ENCODE measurements around the gene ZNF8. TPM values are rescaled to one million over a fixed set of nuclear protein-coding genes. Genes with fewer than 3 reads are reported as not detected.

ZNF8 gene
- total and polyA plus RNA-seq, 2 donors (not counting 1 experiment from before 2014, with no cell fraction given), result 3.4 to 8.0 TPM

GRCh38 chr19:58304255-58304654 is 25.5 kb downstream of the ZNF8 start:
- peak overlapping the region; percentile 97 for H3K4me3 Mint-ChIP-seq
- Histone ChIP-seq H3K79me2 (ENCODE audit: control insufficient read depth, insufficient read depth, low read length) (peaks cover 57% of the 10 kb centered on the region), H3K4me1 (ENCODE audit: control insufficient read depth in 2 of 2, insufficient read depth in 2 of 2, low read length in 2 of 2) (peaks cover 15 to 18% of the 10 kb centered on the region in 2 donors), H3K4me3 (ENCODE audit: control extremely low read depth in 1 of 5, extremely low read depth in 1 of 5, insufficient read depth in 1 of 5, low read depth in 2 of 5, low read length in 4 of 5) (peak overlapping the region in 1 of 5 experiments; percentile 94), H3K9ac (ENCODE audit: low read length) (peak overlapping the region; percentile 84), H4K20me1 (ENCODE audit: control insufficient read depth, insufficient read depth, low read length, poor library complexity, severe bottlenecking) (no peaks in the 10 kb centered on the region), H2AFZ (ENCODE audit: insufficient read depth, low read depth, low read length, poor library complexity, severe bottlenecking) (peak overlapping the region; percentile 91), H3K27ac (ENCODE audit: low read length in 2 of 2) (peak overlapping the region; percentile 85 to 93), H3K36me3 (replicated peaks in 1 of 2; ENCODE audit: control extremely low read depth in 1 of 2, control insufficient read depth in 1 of 2, extremely low read depth in 1 of 2, insufficient read depth in 2 of 2, low read length in 1 of 2) (peaks cover 0 to 32% of the 10 kb centered on the region in 2 experiments), H3K9me3 (ENCODE audit: control extremely low read depth in 1 of 3, control insufficient read depth in 2 of 3, insufficient read depth in 1 of 3, low read length in 2 of 3) (peaks cover 0 to 7% (median 0%) of the 10 kb centered on the region in 3 donors), H3K4me2 (replicated peaks; ENCODE audit: low read depth, low read length, poor library complexity, severe bottlenecking) (peak overlapping the region; percentile 79), H3K27me3 (replicated peaks in 1 of 4; ENCODE audit: control extremely low read depth in 1 of 4, control insufficient read depth in 3 of 4, insufficient read depth in 4 of 4, low read length in 3 of 4) (no peaks in the 10 kb centered on the region)
- intact Hi-C loops (cut with micrococcal nuclease), result loop anchor here (2.0 kb wide), 3 partner anchors 75 to 163 kb away; partner anchors contain the start of genes ZNF132, ZNF324 and ZNF544
- WGBS (ENCODE audit: insufficient coverage), result 95% methylated on average over 5 of the region's 7 CpGs
- peak overlapping the region; percentile 97 for H3K27ac Mint-ChIP-seq
- DNase-seq (no peak), ATAC-seq (ENCODE audit: low read depth) (no peak)
- H3K4me1 Mint-ChIP-seq, result peaks cover 32% of the 10 kb centered on the region
- no peak for TF ChIP-seq EZH2 (IDR thresholded peaks at IDR 0.05; ENCODE audit: borderline replicate concordance, insufficient read depth, low read depth, low read length, poor library complexity, severe bottlenecking)
- no peak for TF ChIP-seq CTCF (IDR thresholded peaks at IDR 0.05)
- CTCF ChIA-PET, result interaction anchor here (1.7 kb wide), 1 partner anchor 149 kb away, joined by 5 read pairs; no protein-coding TSS in a partner anchor
- H3K27me3 Mint-ChIP-seq, result no peaks in the 10 kb centered on the region
- POLR2A ChIA-PET, result interaction anchor here (1.7 to 3.3 kb wide), 3 partner anchors 23 to 58 kb away, joined by 4 to 12 read pairs (median 9); partner anchors contain the start of genes ZNF497, ZNF8 and ZSCAN22
- H3K9me3 Mint-ChIP-seq (ENCODE audit: insufficient read depth), result no peaks in the 10 kb centered on the region

GRCh38 chr19:58304748-58305064 is 26.0 kb downstream of the ZNF8 start:
- no peaks in the 10 kb centered on the region for H4K20me1 ChIP-seq (ENCODE audit: control insufficient read depth, insufficient read depth, low read length, poor library complexity, severe bottlenecking)

More at GRCh38 chr19:58304748-58305064, 26.0 kb downstream of the ZNF8 start:
- TF ChIP-seq EZH2 (IDR thresholded peaks at IDR 0.05; ENCODE audit: borderline replicate concordance, insufficient read depth, low read depth, low read length, poor library complexity, severe bottlenecking) (no peak), CTCF (IDR thresholded peaks at IDR 0.05) (no peak)
- Histone ChIP-seq H3K9me3 (ENCODE audit: control extremely low read depth in 1 of 3, control insufficient read depth in 2 of 3, insufficient read depth in 1 of 3, low read length in 2 of 3) (peaks cover 0 to 4% (median 0%) of the 10 kb centered on the region in 3 donors), H3K27ac (ENCODE audit: low read length in 2 of 2) (peak overlapping the region; percentile 85 to 93), H3K4me3 (ENCODE audit: control extremely low read depth in 1 of 5, extremely low read depth in 1 of 5, insufficient read depth in 1 of 5, low read depth in 2 of 5, low read length in 4 of 5) (peak overlapping the region; percentile 35 to 94 (median 88)), H3K9ac (ENCODE audit: low read length) (peak overlapping the region; percentile 84), H3K4me2 (replicated peaks; ENCODE audit: low read depth, low read length, poor library complexity, severe bottlenecking) (peak overlapping the region; percentile 79), H3K27me3 (replicated peaks in 1 of 4; ENCODE audit: control extremely low read depth in 1 of 4, control insufficient read depth in 3 of 4, insufficient read depth in 4 of 4, low read length in 3 of 4) (no peaks in the 10 kb centered on the region), H3K4me1 (ENCODE audit: control insufficient read depth in 2 of 2, insufficient read depth in 2 of 2, low read length in 2 of 2) (peaks cover 15 to 18% of the 10 kb centered on the region in 2 donors), H3K79me2 (ENCODE audit: control insufficient read depth, insufficient read depth, low read length) (peaks cover 59% of the 10 kb centered on the region), H3K36me3 (replicated peaks in 1 of 2; ENCODE audit: control extremely low read depth in 1 of 2, control insufficient read depth in 1 of 2, extremely low read depth in 1 of 2, insufficient read depth in 2 of 2, low read length in 1 of 2) (peaks cover 0 to 37% of the 10 kb centered on the region in 2 experiments), H2AFZ (ENCODE audit: insufficient read depth, low read depth, low read length, poor library complexity, severe bottlenecking) (peak overlapping the region; percentile 91)
- CTCF ChIA-PET, result interaction anchor here (1.0 to 1.7 kb wide), 2 partner anchors 150 to 161 kb away, joined by 3 to 5 read pairs; no protein-coding TSS in a partner anchor
- Mint-ChIP-seq H3K27me3 (no peaks in the 10 kb centered on the region), H3K9me3 (ENCODE audit: insufficient read depth) (no peaks in the 10 kb centered on the region), H3K27ac (peak overlapping the region; percentile 97), H3K4me1 (peaks cover 36% of the 10 kb centered on the region), H3K4me3 (peak overlapping the region; percentile 97)
- DNase-seq, result no peak
- no peak for ATAC-seq (ENCODE audit: low read depth)
- POLR2A ChIA-PET, result interaction anchor here (0.5 to 3.3 kb wide), 6 partner anchors 22 to 254 kb away, joined by 3 to 12 read pairs (median 5); partner anchors contain the start of genes UBE2M, ZNF497, ZNF8 and ZSCAN22
- intact Hi-C loops (cut with micrococcal nuclease), result loop anchor here (1.0 to 5.0 kb wide), 15 partner anchors 22 to 1632 kb away; partner anchors contain the start of genes RPS5, TRIM28, ZNF132 and ZNF274
- WGBS (ENCODE audit: insufficient coverage), result 83% methylated on average over 3 of the region's 7 CpGs
